Measurements from ENCODE around the gene TRPM1.

GRCh38 chr15:30991255-30992235, 110.0 kb downstream of the TRPM1 start, which contains the start of gene MTMR10:
- TF ChIP-seq JUN (CRISPR knock-in tag; IDR thresholded peaks at IDR 0.05) (peak; percentile 74; the same call in 1 of the 2 replicates), NFYB (CRISPR knock-in tag; conservative IDR thresholded peaks at IDR 0.05; ENCODE audit: low read depth) (no peak), USF2 (CRISPR knock-in tag; IDR thresholded peaks at IDR 0.05) (no peak), GTF2I (CRISPR knock-in tag; conservative IDR thresholded peaks at IDR 0.05) (no peak)
- TF ChIP-seq, protein P1, sequence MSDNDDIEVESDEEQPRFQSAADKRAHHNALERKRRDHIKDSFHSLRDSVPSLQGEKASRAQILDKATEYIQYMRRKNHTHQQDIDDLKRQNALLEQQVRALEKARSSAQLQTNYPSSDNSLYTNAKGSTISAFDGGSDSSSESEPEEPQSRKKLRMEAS (CRISPR knock-in tag; IDR thresholded peaks at IDR 0.05), result no peak
- TF ChIP-seq, protein P2, sequence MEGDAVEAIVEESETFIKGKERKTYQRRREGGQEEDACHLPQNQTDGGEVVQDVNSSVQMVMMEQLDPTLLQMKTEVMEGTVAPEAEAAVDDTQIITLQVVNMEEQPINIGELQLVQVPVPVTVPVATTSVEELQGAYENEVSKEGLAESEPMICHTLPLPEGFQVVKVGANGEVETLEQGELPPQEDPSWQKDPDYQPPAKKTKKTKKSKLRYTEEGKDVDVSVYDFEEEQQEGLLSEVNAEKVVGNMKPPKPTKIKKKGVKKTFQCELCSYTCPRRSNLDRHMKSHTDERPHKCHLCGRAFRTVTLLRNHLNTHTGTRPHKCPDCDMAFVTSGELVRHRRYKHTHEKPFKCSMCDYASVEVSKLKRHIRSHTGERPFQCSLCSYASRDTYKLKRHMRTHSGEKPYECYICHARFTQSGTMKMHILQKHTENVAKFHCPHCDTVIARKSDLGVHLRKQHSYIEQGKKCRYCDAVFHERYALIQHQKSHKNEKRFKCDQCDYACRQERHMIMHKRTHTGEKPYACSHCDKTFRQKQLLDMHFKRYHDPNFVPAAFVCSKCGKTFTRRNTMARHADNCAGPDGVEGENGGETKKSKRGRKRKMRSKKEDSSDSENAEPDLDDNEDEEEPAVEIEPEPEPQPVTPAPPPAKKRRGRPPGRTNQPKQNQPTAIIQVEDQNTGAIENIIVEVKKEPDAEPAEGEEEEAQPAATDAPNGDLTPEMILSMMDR (IDR thresholded peaks at IDR 0.05), result no peak
- TF ChIP-seq, protein P3, sequence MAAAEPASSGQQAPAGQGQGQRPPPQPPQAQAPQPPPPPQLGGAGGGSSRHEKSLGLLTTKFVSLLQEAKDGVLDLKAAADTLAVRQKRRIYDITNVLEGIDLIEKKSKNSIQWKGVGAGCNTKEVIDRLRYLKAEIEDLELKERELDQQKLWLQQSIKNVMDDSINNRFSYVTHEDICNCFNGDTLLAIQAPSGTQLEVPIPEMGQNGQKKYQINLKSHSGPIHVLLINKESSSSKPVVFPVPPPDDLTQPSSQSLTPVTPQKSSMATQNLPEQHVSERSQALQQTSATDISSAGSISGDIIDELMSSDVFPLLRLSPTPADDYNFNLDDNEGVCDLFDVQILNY (CRISPR knock-in tag; IDR thresholded peaks at IDR 0.05), result no peak
- TF ChIP-seq, protein P4, sequence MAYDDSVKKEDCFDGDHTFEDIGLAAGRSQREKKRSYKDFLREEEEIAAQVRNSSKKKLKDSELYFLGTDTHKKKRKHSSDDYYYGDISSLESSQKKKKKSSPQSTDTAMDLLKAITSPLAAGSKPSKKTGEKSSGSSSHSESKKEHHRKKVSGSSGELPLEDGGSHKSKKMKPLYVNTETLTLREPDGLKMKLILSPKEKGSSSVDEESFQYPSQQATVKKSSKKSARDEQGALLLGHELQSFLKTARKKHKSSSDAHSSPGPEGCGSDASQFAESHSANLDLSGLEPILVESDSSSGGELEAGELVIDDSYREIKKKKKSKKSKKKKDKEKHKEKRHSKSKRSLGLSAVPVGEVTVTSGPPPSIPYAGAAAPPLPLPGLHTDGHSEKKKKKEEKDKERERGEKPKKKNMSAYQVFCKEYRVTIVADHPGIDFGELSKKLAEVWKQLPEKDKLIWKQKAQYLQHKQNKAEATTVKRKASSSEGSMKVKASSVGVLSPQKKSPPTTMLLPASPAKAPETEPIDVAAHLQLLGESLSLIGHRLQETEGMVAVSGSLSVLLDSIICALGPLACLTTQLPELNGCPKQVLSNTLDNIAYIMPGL (CRISPR knock-in tag; IDR thresholded peaks at IDR 0.05), result peak; percentile 70
- TF ChIP-seq, protein P5, sequence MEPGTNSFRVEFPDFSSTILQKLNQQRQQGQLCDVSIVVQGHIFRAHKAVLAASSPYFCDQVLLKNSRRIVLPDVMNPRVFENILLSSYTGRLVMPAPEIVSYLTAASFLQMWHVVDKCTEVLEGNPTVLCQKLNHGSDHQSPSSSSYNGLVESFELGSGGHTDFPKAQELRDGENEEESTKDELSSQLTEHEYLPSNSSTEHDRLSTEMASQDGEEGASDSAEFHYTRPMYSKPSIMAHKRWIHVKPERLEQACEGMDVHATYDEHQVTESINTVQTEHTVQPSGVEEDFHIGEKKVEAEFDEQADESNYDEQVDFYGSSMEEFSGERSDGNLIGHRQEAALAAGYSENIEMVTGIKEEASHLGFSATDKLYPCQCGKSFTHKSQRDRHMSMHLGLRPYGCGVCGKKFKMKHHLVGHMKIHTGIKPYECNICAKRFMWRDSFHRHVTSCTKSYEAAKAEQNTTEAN (CRISPR knock-in tag; IDR thresholded peaks at IDR 0.05), result no peak
- TF ChIP-seq, protein P6, sequence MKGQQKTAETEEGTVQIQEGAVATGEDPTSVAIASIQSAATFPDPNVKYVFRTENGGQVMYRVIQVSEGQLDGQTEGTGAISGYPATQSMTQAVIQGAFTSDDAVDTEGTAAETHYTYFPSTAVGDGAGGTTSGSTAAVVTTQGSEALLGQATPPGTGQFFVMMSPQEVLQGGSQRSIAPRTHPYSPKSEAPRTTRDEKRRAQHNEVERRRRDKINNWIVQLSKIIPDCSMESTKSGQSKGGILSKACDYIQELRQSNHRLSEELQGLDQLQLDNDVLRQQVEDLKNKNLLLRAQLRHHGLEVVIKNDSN (CRISPR knock-in tag; IDR thresholded peaks at IDR 0.05), result no peak

All from WTC11 (cell line).